Globus pallidus (tissue), 1 donor: ENCODE data around the gene OSMR.
"Not testable (repeated sequence)": the region's sequence is repeated elsewhere in the genome, so short reads cannot be mapped to it uniquely, and the experiment has no call there.

Experiments
- DNase-seq: peaks from one replicate; pipeline ENCODE4 v3.0.0-alpha.2; 2015; ENCODE audit warnings: low spot score

The OSMR gene

GRCh38 chr5:38831117-38831516 is 14.7 kb upstream of the OSMR start:
- no peak for DNase-seq

GRCh38 chr5:38831909-38832308 is 13.9 kb upstream of the OSMR start:
- DNase-seq, result no peak

- DNase-seq, result no peak
Measured at GRCh38 chr5:38832810-38833209, 13.0 kb upstream of the OSMR start.

- DNase-seq, result no peak
Measured at GRCh38 chr5:38835887-38836286, 9.9 kb upstream of the OSMR start.

GRCh38 chr5:38837416-38837815 is 8.4 kb upstream of the OSMR start:
- DNase-seq, result no peak

- DNase-seq, result no peak
Measured at GRCh38 chr5:38837932-38838331, 7.9 kb upstream of the OSMR start.

GRCh38 chr5:38843665-38844064 is 2.1 kb upstream of the OSMR start:
- no peak for DNase-seq

- DNase-seq, result no peak
Measured at GRCh38 chr5:38846379-38847011, 683 bp downstream of the OSMR start.

- DNase-seq, result no peak
Measured at GRCh38 chr5:38847559-38848347, 1.9 kb downstream of the OSMR start.

- no peak for DNase-seq
Measured at GRCh38 chr5:38848637-38849036, 2.8 kb downstream of the OSMR start.

- DNase-seq, result not testable (repeated sequence)
Measured at GRCh38 chr5:38851640-38852039, 5.8 kb downstream of the OSMR start.

GRCh38 chr5:38853753-38854470 is 8.1 kb downstream of the OSMR start:
- no peak for DNase-seq

- DNase-seq, result no peak
Measured at GRCh38 chr5:38854907-38855306, 9.1 kb downstream of the OSMR start.

- no peak for DNase-seq
Measured at GRCh38 chr5:38856660-38857059, 10.8 kb downstream of the OSMR start.

GRCh38 chr5:38858839-38859238 is 13.0 kb downstream of the OSMR start:
- DNase-seq, result no peak

- not testable (repeated sequence) for DNase-seq
Measured at GRCh38 chr5:38861986-38862770, 16.4 kb downstream of the OSMR start.

- no peak for DNase-seq
Measured at GRCh38 chr5:38866362-38867031, 20.7 kb downstream of the OSMR start.

- DNase-seq, result no peak
Measured at GRCh38 chr5:38867032-38867398, 21.2 kb downstream of the OSMR start.

GRCh38 chr5:38867416-38867815 is 21.6 kb downstream of the OSMR start:
- DNase-seq, result no peak

GRCh38 chr5:38870595-38870994 is 24.8 kb downstream of the OSMR start:
- no peak for DNase-seq

GRCh38 chr5:38871058-38871605 is 25.3 kb downstream of the OSMR start:
- no peak for DNase-seq
